HepG2 (cell line): ENCODE results near the gene PCDHB7. TPM values are rescaled to one million over a fixed set of nuclear protein-coding genes. Genes with fewer than 3 reads are reported as not detected.
A peak's percentile ranks its signal among the peaks of the same experiment; 100 is the strongest.

ENCODE experiments used
- PCBP1 ChIP-seq: fragments of 200-400 bp; formaldehyde crosslinking; IDR thresholded peaks from 2 replicates; pipeline ENCODE4 v1.6.1; 2017; ENCODE audit warnings: mild to moderate bottlenecking, low read depth, low read length, borderline replicate concordance
- SAFB2 ChIP-seq: sonication (generic); formaldehyde crosslinking; IDR thresholded peaks from 2 replicates; pipeline ENCODE4 v1.5.1; 2020; ENCODE audit warnings: missing genetic modification reagents, low read depth, mild to moderate bottlenecking, borderline replicate concordance
- SP1 ChIP-seq, 2 experiments: fragments of 450-650 bp in 1 of 2; sonication (generic) in 1 of 2; formaldehyde crosslinking in 1 of 2; IDR thresholded peaks; 2 replicates each; pipeline versions ENCODE4 v1.4.0 to v1.6.1; 2016 to 2020; ENCODE audit warnings: missing genetic modification reagents in 1 of 2
- ZBTB21 ChIP-seq: sonication (generic); formaldehyde crosslinking; IDR thresholded peaks from 2 replicates; pipeline ENCODE4 v1.4.0; 2020; ENCODE audit warnings: missing genetic modification reagents
- ZC3H4 ChIP-seq: sonication (generic); formaldehyde crosslinking; IDR thresholded peaks from 2 replicates; pipeline ENCODE4 v1.4.0; 2020; ENCODE audit warnings: missing genetic modification reagents, borderline replicate concordance
- ZFP82 ChIP-seq: sonication (generic); formaldehyde crosslinking; IDR thresholded peaks from 2 replicates; pipeline ENCODE4 v1.5.1; 2020; ENCODE audit warnings: mild to moderate bottlenecking, missing genetic modification reagents, borderline replicate concordance
- ZKSCAN8 ChIP-seq: IDR thresholded peaks from 2 replicates; pipeline ENCODE4 v1.6.1; 2016; ENCODE audit warnings: borderline replicate concordance, missing genetic modification reagents, missing compliant biosample characterization
- polyA plus RNA-seq, 8 experiments: library from polyadenylated mRNA; depleted of rRNA in 3 of 8; stranded (reverse) in 7 of 8; unstranded in 1 of 8; fragments of >200 nt; fragmentation: Illumina TruSeq in 4 of 8; extraction: Trizol in 4 of 8; gene quantifications; 2 replicates each; pipeline versions ENCODE4 v1.2.1 to v1.2.3, GENCODE V29; 2011 to 2016; ENCODE audit warnings: low read depth in 4 of 8, missing spikeins in 1 of 8, mixed read lengths in 1 of 8; ENCODE audit not compliant: insufficient read depth in 1 of 8
- total RNA-seq, 5 experiments: library from RNA; depleted of rRNA; stranded (reverse); fragments of >200 nt; fragmentation: Illumina TruSeq; extraction: Trizol; gene quantifications; 2 replicates each; pipeline ENCODE4 v1.2.3, GENCODE V29; 2016; ENCODE audit warnings: low read depth in 1 of 5
- TF ChIP-seq, protein P1 (sequence below): sonication (generic); formaldehyde crosslinking; IDR thresholded peaks from 2 replicates; pipeline ENCODE4 v1.4.0; 2020; ENCODE audit warnings: missing genetic modification reagents
- TF ChIP-seq, protein P2 (sequence below): sonication (generic); formaldehyde crosslinking; IDR thresholded peaks from 2 replicates; pipeline ENCODE4 v1.4.0; 2020; ENCODE audit warnings: missing genetic modification reagents
- TF ChIP-seq, protein P3 (sequence below): sonication (generic); formaldehyde crosslinking; IDR thresholded peaks from 2 replicates; pipeline ENCODE4 v1.4.0; 2020; ENCODE audit warnings: missing genetic modification reagents
- TF ChIP-seq, protein P4 (sequence below): sonication (generic); formaldehyde crosslinking; IDR thresholded peaks from 2 replicates; pipeline ENCODE4 v1.5.1; 2020; ENCODE audit warnings: mild to moderate bottlenecking, missing genetic modification reagents, moderate library complexity
- TF ChIP-seq, protein P5 (sequence below): sonication (generic); formaldehyde crosslinking; IDR thresholded peaks from 2 replicates; pipeline ENCODE4 v1.4.0; 2020; ENCODE audit warnings: mild to moderate bottlenecking, missing genetic modification reagents

PCDHB7 gene
- total and polyA plus RNA-seq, 2 of the 13 experiments (the other 11 are each of a cell fraction or from before 2014, with no cell fraction given): 0.02 to 0.03 TPM

DNA sequence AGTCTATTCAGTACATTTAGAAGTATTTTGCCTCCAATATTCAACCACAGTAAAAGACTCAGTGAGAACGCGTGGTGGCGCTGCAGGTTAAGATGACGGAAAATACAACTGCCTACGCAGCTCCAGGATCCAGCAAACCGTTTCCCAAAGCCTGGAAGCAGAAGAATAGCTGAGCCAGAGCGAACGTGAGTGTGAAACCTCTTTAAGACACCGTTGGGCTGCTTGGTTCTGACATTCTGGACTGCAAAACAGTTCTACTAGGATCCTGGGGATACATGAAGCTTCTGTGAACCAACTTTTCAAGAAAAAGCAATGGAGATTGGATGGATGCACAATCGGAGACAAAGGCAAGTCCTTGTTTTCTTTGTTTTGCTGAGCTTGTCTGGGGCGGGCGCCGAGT, 9.8 kb downstream of the PCDHB7 start, which contains the start of gene PCDHB16 (continued):
- TF ChIP-seq, protein P1, sequence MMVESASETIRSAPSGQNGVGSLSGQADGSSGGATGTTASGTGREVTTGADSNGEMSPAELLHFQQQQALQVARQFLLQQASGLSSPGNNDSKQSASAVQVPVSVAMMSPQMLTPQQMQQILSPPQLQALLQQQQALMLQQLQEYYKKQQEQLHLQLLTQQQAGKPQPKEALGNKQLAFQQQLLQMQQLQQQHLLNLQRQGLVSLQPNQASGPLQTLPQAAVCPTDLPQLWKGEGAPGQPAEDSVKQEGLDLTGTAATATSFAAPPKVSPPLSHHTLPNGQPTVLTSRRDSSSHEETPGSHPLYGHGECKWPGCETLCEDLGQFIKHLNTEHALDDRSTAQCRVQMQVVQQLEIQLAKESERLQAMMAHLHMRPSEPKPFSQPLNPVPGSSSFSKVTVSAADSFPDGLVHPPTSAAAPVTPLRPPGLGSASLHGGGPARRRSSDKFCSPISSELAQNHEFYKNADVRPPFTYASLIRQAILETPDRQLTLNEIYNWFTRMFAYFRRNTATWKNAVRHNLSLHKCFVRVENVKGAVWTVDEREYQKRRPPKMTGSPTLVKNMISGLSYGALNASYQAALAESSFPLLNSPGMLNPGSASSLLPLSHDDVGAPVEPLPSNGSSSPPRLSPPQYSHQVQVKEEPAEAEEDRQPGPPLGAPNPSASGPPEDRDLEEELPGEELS: 0 out of 2 replicates have a peak, but pooled peaks have one; percentile 19
- TF ChIP-seq, protein P2, sequence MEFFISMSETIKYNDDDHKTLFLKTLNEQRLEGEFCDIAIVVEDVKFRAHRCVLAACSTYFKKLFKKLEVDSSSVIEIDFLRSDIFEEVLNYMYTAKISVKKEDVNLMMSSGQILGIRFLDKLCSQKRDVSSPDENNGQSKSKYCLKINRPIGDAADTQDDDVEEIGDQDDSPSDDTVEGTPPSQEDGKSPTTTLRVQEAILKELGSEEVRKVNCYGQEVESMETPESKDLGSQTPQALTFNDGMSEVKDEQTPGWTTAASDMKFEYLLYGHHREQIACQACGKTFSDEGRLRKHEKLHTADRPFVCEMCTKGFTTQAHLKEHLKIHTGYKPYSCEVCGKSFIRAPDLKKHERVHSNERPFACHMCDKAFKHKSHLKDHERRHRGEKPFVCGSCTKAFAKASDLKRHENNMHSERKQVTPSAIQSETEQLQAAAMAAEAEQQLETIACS: no peak
- TF ChIP-seq, protein P3, sequence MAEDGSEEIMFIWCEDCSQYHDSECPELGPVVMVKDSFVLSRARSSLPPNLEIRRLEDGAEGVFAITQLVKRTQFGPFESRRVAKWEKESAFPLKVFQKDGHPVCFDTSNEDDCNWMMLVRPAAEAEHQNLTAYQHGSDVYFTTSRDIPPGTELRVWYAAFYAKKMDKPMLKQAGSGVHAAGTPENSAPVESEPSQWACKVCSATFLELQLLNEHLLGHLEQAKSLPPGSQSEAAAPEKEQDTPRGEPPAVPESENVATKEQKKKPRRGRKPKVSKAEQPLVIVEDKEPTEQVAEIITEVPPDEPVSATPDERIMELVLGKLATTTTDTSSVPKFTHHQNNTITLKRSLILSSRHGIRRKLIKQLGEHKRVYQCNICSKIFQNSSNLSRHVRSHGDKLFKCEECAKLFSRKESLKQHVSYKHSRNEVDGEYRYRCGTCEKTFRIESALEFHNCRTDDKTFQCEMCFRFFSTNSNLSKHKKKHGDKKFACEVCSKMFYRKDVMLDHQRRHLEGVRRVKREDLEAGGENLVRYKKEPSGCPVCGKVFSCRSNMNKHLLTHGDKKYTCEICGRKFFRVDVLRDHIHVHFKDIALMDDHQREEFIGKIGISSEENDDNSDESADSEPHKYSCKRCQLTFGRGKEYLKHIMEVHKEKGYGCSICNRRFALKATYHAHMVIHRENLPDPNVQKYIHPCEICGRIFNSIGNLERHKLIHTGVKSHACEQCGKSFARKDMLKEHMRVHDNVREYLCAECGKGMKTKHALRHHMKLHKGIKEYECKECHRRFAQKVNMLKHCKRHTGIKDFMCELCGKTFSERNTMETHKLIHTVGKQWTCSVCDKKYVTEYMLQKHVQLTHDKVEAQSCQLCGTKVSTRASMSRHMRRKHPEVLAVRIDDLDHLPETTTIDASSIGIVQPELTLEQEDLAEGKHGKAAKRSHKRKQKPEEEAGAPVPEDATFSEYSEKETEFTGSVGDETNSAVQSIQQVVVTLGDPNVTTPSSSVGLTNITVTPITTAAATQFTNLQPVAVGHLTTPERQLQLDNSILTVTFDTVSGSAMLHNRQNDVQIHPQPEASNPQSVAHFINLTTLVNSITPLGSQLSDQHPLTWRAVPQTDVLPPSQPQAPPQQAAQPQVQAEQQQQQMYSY (CRISPR knock-in tag): peak; percentile 59; the same call in 1 of the 2 replicates
- TF ChIP-seq PCBP1 (no peak), SAFB2 (CRISPR knock-in tag) (no peak), ZFP82 (CRISPR knock-in tag) (no peak), SP1 (IDR thresholded peaks at IDR 0.05) (no peak), SP1 (CRISPR knock-in tag; IDR thresholded peaks at IDR 0.05) (no peak), ZKSCAN8 (CRISPR knock-in tag) (no peak), ZBTB21 (CRISPR knock-in tag) (no peak), ZC3H4 (CRISPR knock-in tag) (no peak)
- TF ChIP-seq, protein P4, sequence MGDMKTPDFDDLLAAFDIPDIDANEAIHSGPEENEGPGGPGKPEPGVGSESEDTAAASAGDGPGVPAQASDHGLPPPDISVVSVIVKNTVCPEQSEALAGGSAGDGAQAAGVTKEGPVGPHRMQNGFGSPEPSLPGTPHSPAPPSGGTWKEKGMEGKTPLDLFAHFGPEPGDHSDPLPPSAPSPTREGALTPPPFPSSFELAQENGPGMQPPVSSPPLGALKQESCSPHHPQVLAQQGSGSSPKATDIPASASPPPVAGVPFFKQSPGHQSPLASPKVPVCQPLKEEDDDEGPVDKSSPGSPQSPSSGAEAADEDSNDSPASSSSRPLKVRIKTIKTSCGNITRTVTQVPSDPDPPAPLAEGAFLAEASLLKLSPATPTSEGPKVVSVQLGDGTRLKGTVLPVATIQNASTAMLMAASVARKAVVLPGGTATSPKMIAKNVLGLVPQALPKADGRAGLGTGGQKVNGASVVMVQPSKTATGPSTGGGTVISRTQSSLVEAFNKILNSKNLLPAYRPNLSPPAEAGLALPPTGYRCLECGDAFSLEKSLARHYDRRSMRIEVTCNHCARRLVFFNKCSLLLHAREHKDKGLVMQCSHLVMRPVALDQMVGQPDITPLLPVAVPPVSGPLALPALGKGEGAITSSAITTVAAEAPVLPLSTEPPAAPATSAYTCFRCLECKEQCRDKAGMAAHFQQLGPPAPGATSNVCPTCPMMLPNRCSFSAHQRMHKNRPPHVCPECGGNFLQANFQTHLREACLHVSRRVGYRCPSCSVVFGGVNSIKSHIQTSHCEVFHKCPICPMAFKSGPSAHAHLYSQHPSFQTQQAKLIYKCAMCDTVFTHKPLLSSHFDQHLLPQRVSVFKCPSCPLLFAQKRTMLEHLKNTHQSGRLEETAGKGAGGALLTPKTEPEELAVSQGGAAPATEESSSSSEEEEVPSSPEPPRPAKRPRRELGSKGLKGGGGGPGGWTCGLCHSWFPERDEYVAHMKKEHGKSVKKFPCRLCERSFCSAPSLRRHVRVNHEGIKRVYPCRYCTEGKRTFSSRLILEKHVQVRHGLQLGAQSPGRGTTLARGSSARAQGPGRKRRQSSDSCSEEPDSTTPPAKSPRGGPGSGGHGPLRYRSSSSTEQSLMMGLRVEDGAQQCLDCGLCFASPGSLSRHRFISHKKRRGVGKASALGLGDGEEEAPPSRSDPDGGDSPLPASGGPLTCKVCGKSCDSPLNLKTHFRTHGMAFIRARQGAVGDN (CRISPR knock-in tag): no peak
- TF ChIP-seq, protein P5, sequence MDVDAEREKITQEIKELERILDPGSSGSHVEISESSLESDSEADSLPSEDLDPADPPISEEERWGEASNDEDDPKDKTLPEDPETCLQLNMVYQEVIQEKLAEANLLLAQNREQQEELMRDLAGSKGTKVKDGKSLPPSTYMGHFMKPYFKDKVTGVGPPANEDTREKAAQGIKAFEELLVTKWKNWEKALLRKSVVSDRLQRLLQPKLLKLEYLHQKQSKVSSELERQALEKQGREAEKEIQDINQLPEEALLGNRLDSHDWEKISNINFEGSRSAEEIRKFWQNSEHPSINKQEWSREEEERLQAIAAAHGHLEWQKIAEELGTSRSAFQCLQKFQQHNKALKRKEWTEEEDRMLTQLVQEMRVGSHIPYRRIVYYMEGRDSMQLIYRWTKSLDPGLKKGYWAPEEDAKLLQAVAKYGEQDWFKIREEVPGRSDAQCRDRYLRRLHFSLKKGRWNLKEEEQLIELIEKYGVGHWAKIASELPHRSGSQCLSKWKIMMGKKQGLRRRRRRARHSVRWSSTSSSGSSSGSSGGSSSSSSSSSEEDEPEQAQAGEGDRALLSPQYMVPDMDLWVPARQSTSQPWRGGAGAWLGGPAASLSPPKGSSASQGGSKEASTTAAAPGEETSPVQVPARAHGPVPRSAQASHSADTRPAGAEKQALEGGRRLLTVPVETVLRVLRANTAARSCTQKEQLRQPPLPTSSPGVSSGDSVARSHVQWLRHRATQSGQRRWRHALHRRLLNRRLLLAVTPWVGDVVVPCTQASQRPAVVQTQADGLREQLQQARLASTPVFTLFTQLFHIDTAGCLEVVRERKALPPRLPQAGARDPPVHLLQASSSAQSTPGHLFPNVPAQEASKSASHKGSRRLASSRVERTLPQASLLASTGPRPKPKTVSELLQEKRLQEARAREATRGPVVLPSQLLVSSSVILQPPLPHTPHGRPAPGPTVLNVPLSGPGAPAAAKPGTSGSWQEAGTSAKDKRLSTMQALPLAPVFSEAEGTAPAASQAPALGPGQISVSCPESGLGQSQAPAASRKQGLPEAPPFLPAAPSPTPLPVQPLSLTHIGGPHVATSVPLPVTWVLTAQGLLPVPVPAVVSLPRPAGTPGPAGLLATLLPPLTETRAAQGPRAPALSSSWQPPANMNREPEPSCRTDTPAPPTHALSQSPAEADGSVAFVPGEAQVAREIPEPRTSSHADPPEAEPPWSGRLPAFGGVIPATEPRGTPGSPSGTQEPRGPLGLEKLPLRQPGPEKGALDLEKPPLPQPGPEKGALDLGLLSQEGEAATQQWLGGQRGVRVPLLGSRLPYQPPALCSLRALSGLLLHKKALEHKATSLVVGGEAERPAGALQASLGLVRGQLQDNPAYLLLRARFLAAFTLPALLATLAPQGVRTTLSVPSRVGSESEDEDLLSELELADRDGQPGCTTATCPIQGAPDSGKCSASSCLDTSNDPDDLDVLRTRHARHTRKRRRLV: no peak
